Measurements from ENCODE around the gene CEP41.

Gene CEP41

GRCh38 chr7:130349911-130350782 lies 90.7 kb downstream of the CEP41 start:
- Histone ChIP-seq H3K27me3 (ENCODE audit: insufficient read depth, low read length) (no peaks in the 10 kb centered on the region), H3K9ac (ENCODE audit: low read length) (peak overlapping the region; percentile 38; the same call in 1 of the 2 replicates), H3K4me1 (ENCODE audit: insufficient read depth, low read length, severe bottlenecking) (peaks cover 45% of the 10 kb centered on the region), H4K20me1 (ENCODE audit: insufficient read depth, low read length) (no peaks in the 10 kb centered on the region), H3K9me3 (ENCODE audit: low read length) (no peaks in the 10 kb centered on the region), H3K4me3 (ENCODE audit: low read depth, low read length, poor library complexity, severe bottlenecking) (no peak overlapping the region), H3K27ac (ENCODE audit: low read depth, low read length, poor library complexity, severe bottlenecking) (peak overlapping the region; percentile 57), H3F3A (ENCODE audit: insufficient read depth, low read length) (no peaks in the 10 kb centered on the region), H3K4me2 (ENCODE audit: low read length) (peak overlapping the region; percentile 42), H3K79me2 (ENCODE audit: insufficient read depth, low read length) (no peaks in the 10 kb centered on the region), H2AFZ (ENCODE audit: low read length) (no peak overlapping the region), H3K36me3 (ENCODE audit: insufficient read depth, low read length) (no peaks in the 10 kb centered on the region), H3K9me2 (ENCODE audit: low read depth, low read length) (no peaks in the 10 kb centered on the region)
- TF ChIP-seq CTCF (IDR thresholded peaks at IDR 0.05; ENCODE audit: low read length) (no peak), EZH2 (IDR thresholded peaks at IDR 0.05; ENCODE audit: borderline replicate concordance, low read length) (no peak)

GRCh38 chr7:130346941-130347340 lies 93.9 kb downstream of the CEP41 start:
- Histone ChIP-seq H4K20me1 (ENCODE audit: insufficient read depth, low read length) (no peaks in the 10 kb centered on the region), H3F3A (ENCODE audit: insufficient read depth, low read length) (no peaks in the 10 kb centered on the region), H3K9me3 (ENCODE audit: low read length) (no peaks in the 10 kb centered on the region), H3K27ac (ENCODE audit: low read depth, low read length, poor library complexity, severe bottlenecking) (no peak overlapping the region), H3K27me3 (ENCODE audit: insufficient read depth, low read length) (no peaks in the 10 kb centered on the region), H3K4me3 (ENCODE audit: low read depth, low read length, poor library complexity, severe bottlenecking) (no peak overlapping the region), H3K4me1 (ENCODE audit: insufficient read depth, low read length, severe bottlenecking) (peaks cover 23% of the 10 kb centered on the region), H3K79me2 (ENCODE audit: insufficient read depth, low read length) (no peaks in the 10 kb centered on the region), H3K36me3 (ENCODE audit: insufficient read depth, low read length) (no peaks in the 10 kb centered on the region; the same call in 1 of the 2 replicates), H3K9ac (ENCODE audit: low read length) (no peak overlapping the region), H2AFZ (ENCODE audit: low read length) (no peak overlapping the region), H3K9me2 (ENCODE audit: low read depth, low read length) (no peaks in the 10 kb centered on the region), H3K4me2 (ENCODE audit: low read length) (no peak overlapping the region)
- TF ChIP-seq EZH2 (IDR thresholded peaks at IDR 0.05; ENCODE audit: borderline replicate concordance, low read length) (no peak), CTCF (IDR thresholded peaks at IDR 0.05; ENCODE audit: low read length) (no peak)

- Histone ChIP-seq H3K36me3 (ENCODE audit: insufficient read depth, low read length) (no peaks in the 10 kb centered on the region; the same call in 1 of the 2 replicates), H3K9me2 (ENCODE audit: low read depth, low read length) (no peaks in the 10 kb centered on the region), H3K4me3 (ENCODE audit: low read depth, low read length, poor library complexity, severe bottlenecking) (no peak overlapping the region), H3F3A (ENCODE audit: insufficient read depth, low read length) (no peaks in the 10 kb centered on the region), H3K9ac (ENCODE audit: low read length) (no peak overlapping the region), H3K27me3 (ENCODE audit: insufficient read depth, low read length) (no peaks in the 10 kb centered on the region), H3K27ac (ENCODE audit: low read depth, low read length, poor library complexity, severe bottlenecking) (no peak overlapping the region), H2AFZ (ENCODE audit: low read length) (no peak overlapping the region), H3K4me2 (ENCODE audit: low read length) (no peak overlapping the region), H3K4me1 (ENCODE audit: insufficient read depth, low read length, severe bottlenecking) (peaks cover 17% of the 10 kb centered on the region), H4K20me1 (ENCODE audit: insufficient read depth, low read length) (no peaks in the 10 kb centered on the region), H3K79me2 (ENCODE audit: insufficient read depth, low read length) (no peaks in the 10 kb centered on the region), H3K9me3 (ENCODE audit: low read length) (no peaks in the 10 kb centered on the region; the same call in 1 of the 2 replicates)
- TF ChIP-seq EZH2 (IDR thresholded peaks at IDR 0.05; ENCODE audit: borderline replicate concordance, low read length) (no peak), CTCF (IDR thresholded peaks at IDR 0.05; ENCODE audit: low read length) (no peak)
Measured at GRCh38 chr7:130346177-130346905, 94.5 kb downstream of the CEP41 start.

Measured in OCI-LY1 (cell line).